CD14-positive monocyte (primary cell): ENCODE data around the gene AIFM3. TPM values are rescaled to one million over a fixed set of nuclear protein-coding genes. Genes with fewer than 3 reads are reported as not detected.
A peak's percentile ranks its signal among the peaks of the same experiment; 100 is the strongest.

Experiments used
- DNase-seq, 3 donors: peaks; one replicate each; pipeline ENCODE4 v3.0.0-alpha.2; 2011 to 2022
- H2AFZ ChIP-seq: 2 replicates; pipeline ENCODE4 v1.6.0; 2012; ENCODE audit warnings: mild to moderate bottlenecking, low read depth, low read length, inconsistent platforms; ENCODE audit not compliant: insufficient read depth, poor library complexity, severe bottlenecking
- H3K27ac ChIP-seq, 2 donors: 1 replicate in 1 of 2; 2 replicates in 1 of 2; pipeline ENCODE4 v1.5.1; 2012 to 2013; ENCODE audit warnings: low read length in 2 of 2, control low read depth in 1 of 2, inconsistent platforms in 1 of 2, low read depth in 1 of 2, mild to moderate bottlenecking in 1 of 2
- H3K27me3 ChIP-seq, 2 donors: one replicate each; pipeline versions ENCODE4 v1.6.0 to v1.6.1; 2011 to 2013; ENCODE audit warnings: low read length in 2 of 2; ENCODE audit not compliant: control insufficient read depth in 2 of 2, insufficient read depth in 2 of 2
- H3K36me3 ChIP-seq, 2 donors: replicated peaks in 1 of 2; 1 replicate in 1 of 2; 2 replicates in 1 of 2; pipeline versions ENCODE4 v1.5.1 to v1.6.1; 2012 to 2013; ENCODE audit warnings: low read length in 2 of 2, control low read depth in 1 of 2, inconsistent platforms in 1 of 2, mild to moderate bottlenecking in 1 of 2; ENCODE audit not compliant: insufficient read depth in 2 of 2, control insufficient read depth in 1 of 2
- H3K4me1 ChIP-seq, 2 donors: 1 replicate in 1 of 2; 2 replicates in 1 of 2; pipeline versions ENCODE4 v1.5.1 to v1.6.1; 2012 to 2013; ENCODE audit warnings: low read length in 2 of 2, control low read depth in 1 of 2, inconsistent platforms in 1 of 2, mild to moderate bottlenecking in 1 of 2, moderate library complexity in 1 of 2; ENCODE audit not compliant: insufficient read depth in 2 of 2, control insufficient read depth in 1 of 2
- H3K4me2 ChIP-seq: replicated peaks from 2 replicates; pipeline ENCODE3; 2012; ENCODE audit warnings: low read length, moderate library complexity, mild to moderate bottlenecking; ENCODE audit not compliant: poor library complexity, severe bottlenecking; ENCODE audit errors: extremely low read depth
- H3K4me3 ChIP-seq, 3 experiments: fragments of 200-600 bp in 1 of 3; sonication (generic) in 1 of 3; replicated peaks in 1 of 3; 1 replicate in 2 of 3; 2 replicates in 1 of 3; pipeline ENCODE4 v1.5.1; 2011 to 2013; ENCODE audit warnings: low read length in 3 of 3, mild to moderate bottlenecking in 3 of 3, control low read depth in 2 of 3, low read depth in 2 of 3, inconsistent platforms in 1 of 3, moderate library complexity in 1 of 3
- H3K79me2 ChIP-seq: 2 replicates; pipeline ENCODE4 v1.6.0; 2012; ENCODE audit warnings: mild to moderate bottlenecking, control low read depth, inconsistent platforms, low read length, moderate library complexity; ENCODE audit not compliant: insufficient read depth
- H3K9ac ChIP-seq: 2 replicates; pipeline ENCODE4 v1.6.0; 2017; ENCODE audit warnings: low read length, mild to moderate bottlenecking; ENCODE audit not compliant: insufficient read depth, poor library complexity, severe bottlenecking
- H3K9me3 ChIP-seq, 2 donors: replicated peaks in 1 of 2; 1 replicate in 1 of 2; 2 replicates in 1 of 2; pipeline versions ENCODE4 v1.5.1 to v1.6.1; 2012 to 2013; ENCODE audit warnings: low read length in 2 of 2, control low read depth in 1 of 2; ENCODE audit not compliant: control insufficient read depth in 1 of 2, insufficient read depth in 1 of 2
- H4K20me1 ChIP-seq: 2 replicates; pipeline ENCODE4 v1.6.0; 2012; ENCODE audit warnings: mild to moderate bottlenecking, low read length, control low read depth, moderate library complexity; ENCODE audit not compliant: insufficient read depth
- H3K27ac Mint-ChIP-seq, 7 donors: one replicate each; pipeline ENCODE4 v1.8.0; 2020; ENCODE audit warnings: mild to moderate bottlenecking in 7 of 7, mixed read lengths in 7 of 7, moderate library complexity in 6 of 7, inconsistent platforms in 2 of 7
- H3K27me3 Mint-ChIP-seq, 3 donors: one replicate each; pipeline ENCODE4 v1.8.0; 2021 to 2022; ENCODE audit warnings: low read depth in 3 of 3, mild to moderate bottlenecking in 3 of 3, mixed read lengths in 3 of 3, moderate library complexity in 3 of 3, inconsistent platforms in 1 of 3
- H3K36me3 Mint-ChIP-seq, 2 donors: one replicate each; pipeline ENCODE4 v1.8.0; 2020; ENCODE audit warnings: mixed read lengths in 2 of 2, inconsistent platforms in 1 of 2, mild to moderate bottlenecking in 1 of 2
- H3K4me1 Mint-ChIP-seq: one replicate; pipeline ENCODE4 v1.8.0; 2020; ENCODE audit warnings: mild to moderate bottlenecking, mixed read lengths
- H3K4me3 Mint-ChIP-seq, 2 donors: one replicate each; pipeline ENCODE4 v1.8.0; 2020; ENCODE audit warnings: mild to moderate bottlenecking in 2 of 2, mixed read lengths in 2 of 2, moderate library complexity in 1 of 2
- H3K9me3 Mint-ChIP-seq, 7 donors: one replicate each; pipeline ENCODE4 v1.8.0; 2020 to 2022; ENCODE audit warnings: mixed read lengths in 7 of 7, mild to moderate bottlenecking in 6 of 7, moderate library complexity in 6 of 7, inconsistent platforms in 2 of 7
- WGBS: methylation state at CpG from one replicate; pipeline ENCODE4 v1.1.5; 2013; ENCODE audit warnings: missing lambda C conversion rate; ENCODE audit not compliant: insufficient coverage; 5-methylcytosine and 5-hydroxymethylcytosine counted together
- intact Hi-C, 2 donors: fragments of 100-400 bp; cut with micrococcal nuclease; formaldehyde crosslinking; loops; one replicate each; pipeline versions ENCODE4 v1.15.0 to v1.15.1; 2023
- polyA plus RNA-seq, 3 donors: library from polyadenylated mRNA; depleted of rRNA in 1 of 3; unstranded in 2 of 3; stranded (reverse) in 1 of 3; fragments of 300-500 nt in 2 of 3; fragments of >200 nt in 1 of 3; fragmentation: Illumina TruSeq in 2 of 3; gene quantifications; 1 replicate in 2 of 3; 2 replicates in 1 of 3; pipeline ENCODE4 v1.2.3, GENCODE V29; 2012 to 2021
- TF ChIP-seq, protein P1 (sequence below): fragments of 200-600 bp; IDR thresholded peaks from one replicate; pipeline ENCODE4 v1.8.0; 2022; ENCODE audit warnings: antibody characterized with exemption, mild to moderate bottlenecking

Gene AIFM3
- polyA plus RNA-seq, 3 donors = 2.1 to 40.9 (median 2.3) TPM

DNA sequence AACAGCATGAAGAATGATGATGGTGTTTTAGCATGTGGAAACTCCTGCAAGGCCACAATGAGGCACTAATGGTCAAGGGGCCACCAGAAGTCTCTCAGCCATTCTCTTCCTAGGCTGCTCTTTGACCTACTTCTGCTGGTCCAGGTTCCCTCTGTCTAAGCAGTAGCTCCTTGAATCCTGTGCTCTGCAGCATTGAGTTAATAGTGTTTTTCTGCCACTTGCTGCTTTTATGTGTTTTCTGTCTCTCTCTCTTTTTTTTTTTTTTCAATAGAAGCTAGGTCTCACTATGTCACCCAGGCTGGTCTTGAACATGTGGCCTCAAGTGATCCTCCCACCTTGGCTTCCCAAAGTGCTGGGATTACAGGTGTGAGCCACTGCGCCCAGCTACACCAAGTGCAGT lies 20.1 kb upstream of the AIFM3 start:
- no peaks in the 10 kb centered on the region for H3K27me3 ChIP-seq
- Mint-ChIP-seq H3K4me3 (no peak overlapping the region), H3K9me3 (no peaks in the 10 kb centered on the region), H3K27ac (peak overlapping the region in 4 of 7 donors; percentile 17 to 66 (median 50)), H3K4me1 (peaks cover 15% of the 10 kb centered on the region), H3K36me3 (peaks cover 27 to 52% of the 10 kb centered on the region in 2 donors), H3K27me3 (peaks cover 0 to 2% (median 0%) of the 10 kb centered on the region in 3 donors)
- H3K4me2 ChIP-seq = no peak overlapping the region
- H3K79me2 ChIP-seq = peaks cover 100% of the 10 kb centered on the region
- TF ChIP-seq, protein P1, sequence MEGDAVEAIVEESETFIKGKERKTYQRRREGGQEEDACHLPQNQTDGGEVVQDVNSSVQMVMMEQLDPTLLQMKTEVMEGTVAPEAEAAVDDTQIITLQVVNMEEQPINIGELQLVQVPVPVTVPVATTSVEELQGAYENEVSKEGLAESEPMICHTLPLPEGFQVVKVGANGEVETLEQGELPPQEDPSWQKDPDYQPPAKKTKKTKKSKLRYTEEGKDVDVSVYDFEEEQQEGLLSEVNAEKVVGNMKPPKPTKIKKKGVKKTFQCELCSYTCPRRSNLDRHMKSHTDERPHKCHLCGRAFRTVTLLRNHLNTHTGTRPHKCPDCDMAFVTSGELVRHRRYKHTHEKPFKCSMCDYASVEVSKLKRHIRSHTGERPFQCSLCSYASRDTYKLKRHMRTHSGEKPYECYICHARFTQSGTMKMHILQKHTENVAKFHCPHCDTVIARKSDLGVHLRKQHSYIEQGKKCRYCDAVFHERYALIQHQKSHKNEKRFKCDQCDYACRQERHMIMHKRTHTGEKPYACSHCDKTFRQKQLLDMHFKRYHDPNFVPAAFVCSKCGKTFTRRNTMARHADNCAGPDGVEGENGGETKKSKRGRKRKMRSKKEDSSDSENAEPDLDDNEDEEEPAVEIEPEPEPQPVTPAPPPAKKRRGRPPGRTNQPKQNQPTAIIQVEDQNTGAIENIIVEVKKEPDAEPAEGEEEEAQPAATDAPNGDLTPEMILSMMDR = no peak
- no peak overlapping the region for H3K9ac ChIP-seq
- no CpG with 5 or more reads among the region's 1 CpG for WGBS
- H3K27ac ChIP-seq = peak overlapping the region in 1 of 2 donors; percentile 33
- peaks cover 100% of the 10 kb centered on the region for H4K20me1 ChIP-seq
- DNase-seq = no peak
- H3K4me1 ChIP-seq = no peaks in the 10 kb centered on the region
- peaks cover 28 to 63% of the 10 kb centered on the region in 2 donors for H3K36me3 ChIP-seq
- intact Hi-C loops = no loop called here
- no peaks in the 10 kb centered on the region for H3K9me3 ChIP-seq
- H3K4me3 ChIP-seq = no peak overlapping the region
- H2AFZ ChIP-seq = no peak overlapping the region

DNA sequence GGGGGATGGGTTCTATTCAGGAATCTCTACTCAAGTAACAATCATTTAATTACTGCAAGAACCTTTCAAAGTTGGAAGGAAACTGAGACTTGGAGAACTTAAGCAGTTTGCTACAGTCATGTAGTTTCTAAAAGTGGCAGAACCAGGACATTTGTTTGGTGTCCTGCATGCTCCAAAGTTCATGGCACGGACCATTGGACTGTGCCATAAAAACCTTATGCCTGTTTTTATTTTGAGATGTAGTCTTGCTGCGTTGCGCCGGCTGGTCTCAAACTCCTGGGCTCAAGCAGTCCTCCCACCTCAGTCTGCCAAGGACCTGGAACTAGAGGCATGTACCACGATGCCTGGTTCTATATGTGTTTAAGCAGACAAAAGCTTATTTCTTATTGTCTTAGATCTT lies 18.6 kb upstream of the AIFM3 start:
- H3K9me3 ChIP-seq = no peaks in the 10 kb centered on the region
- H3K27me3 ChIP-seq = no peaks in the 10 kb centered on the region
- 100% methylated on average over 1 of the region's 5 CpGs for WGBS
- H3K4me2 ChIP-seq = no peak overlapping the region
- H3K4me1 ChIP-seq = no peaks in the 10 kb centered on the region
- Mint-ChIP-seq H3K4me1 (peaks cover 7% of the 10 kb centered on the region), H3K9me3 (no peaks in the 10 kb centered on the region), H3K27ac (peak overlapping the region in 1 of 7 donors; percentile 37), H3K36me3 (peaks cover 38 to 64% of the 10 kb centered on the region in 2 donors), H3K27me3 (peaks cover 0 to 2% (median 0%) of the 10 kb centered on the region in 3 donors), H3K4me3 (no peak overlapping the region)
- H3K79me2 ChIP-seq = peaks cover 97% of the 10 kb centered on the region
- H3K4me3 ChIP-seq = no peak overlapping the region
- peak overlapping the region in 1 of 2 donors; percentile 14 for H3K27ac ChIP-seq
- peaks cover 42 to 78% of the 10 kb centered on the region in 2 donors for H3K36me3 ChIP-seq
- no peak overlapping the region for H2AFZ ChIP-seq
- H3K9ac ChIP-seq = no peak overlapping the region
- no peak for DNase-seq
- TF ChIP-seq, protein P1 = no peak
- H4K20me1 ChIP-seq = peaks cover 100% of the 10 kb centered on the region
- intact Hi-C loops = no loop called here
